HG03159 (cell line): ENCODE measurements around the gene ASPHD2.

Experiments used
- ATAC-seq: cut with Tn5 transposase; IDR thresholded peaks from one replicate; pipeline ENCODE4 v1.9.1; 2021; ENCODE audit warnings: mild to moderate bottlenecking, moderate library complexity; ENCODE audit not compliant: unreplicated experiment

ASPHD2 gene

DNA sequence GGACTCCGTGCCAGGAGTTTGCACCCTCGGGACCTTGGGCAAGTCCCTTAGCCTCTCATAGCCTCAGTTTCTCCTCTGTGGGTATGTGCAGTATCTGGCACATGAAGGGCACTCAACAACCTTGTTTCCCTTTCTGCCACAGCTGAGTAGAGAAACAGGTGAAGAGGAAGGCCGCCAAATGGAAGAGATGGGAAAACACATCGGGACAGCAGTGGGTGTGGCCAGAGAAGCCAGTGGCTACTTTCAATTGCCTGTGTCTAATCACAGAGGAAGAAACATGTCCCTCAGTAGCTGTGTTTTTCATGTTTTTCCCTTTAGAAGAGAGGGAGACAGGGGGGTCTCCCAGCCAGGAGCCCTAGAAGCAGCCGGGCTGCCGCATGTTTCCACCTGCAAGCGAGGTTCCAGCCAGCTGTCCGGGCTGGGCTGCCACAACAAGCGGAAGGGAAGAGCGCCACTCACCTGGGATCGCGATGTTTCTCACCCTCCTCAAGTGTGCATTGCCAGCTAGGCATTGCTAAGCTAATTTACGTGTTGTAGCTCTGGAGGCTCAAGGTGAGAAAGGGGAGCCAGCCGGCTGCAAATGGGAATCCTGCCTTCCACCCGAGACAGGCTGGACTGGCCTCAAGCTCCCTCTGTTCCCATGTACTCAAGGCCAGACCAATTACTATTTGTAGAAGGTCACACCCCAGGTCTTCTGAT, 16.7 kb downstream of the ASPHD2 start:
- no peak for ATAC-seq

DNA sequence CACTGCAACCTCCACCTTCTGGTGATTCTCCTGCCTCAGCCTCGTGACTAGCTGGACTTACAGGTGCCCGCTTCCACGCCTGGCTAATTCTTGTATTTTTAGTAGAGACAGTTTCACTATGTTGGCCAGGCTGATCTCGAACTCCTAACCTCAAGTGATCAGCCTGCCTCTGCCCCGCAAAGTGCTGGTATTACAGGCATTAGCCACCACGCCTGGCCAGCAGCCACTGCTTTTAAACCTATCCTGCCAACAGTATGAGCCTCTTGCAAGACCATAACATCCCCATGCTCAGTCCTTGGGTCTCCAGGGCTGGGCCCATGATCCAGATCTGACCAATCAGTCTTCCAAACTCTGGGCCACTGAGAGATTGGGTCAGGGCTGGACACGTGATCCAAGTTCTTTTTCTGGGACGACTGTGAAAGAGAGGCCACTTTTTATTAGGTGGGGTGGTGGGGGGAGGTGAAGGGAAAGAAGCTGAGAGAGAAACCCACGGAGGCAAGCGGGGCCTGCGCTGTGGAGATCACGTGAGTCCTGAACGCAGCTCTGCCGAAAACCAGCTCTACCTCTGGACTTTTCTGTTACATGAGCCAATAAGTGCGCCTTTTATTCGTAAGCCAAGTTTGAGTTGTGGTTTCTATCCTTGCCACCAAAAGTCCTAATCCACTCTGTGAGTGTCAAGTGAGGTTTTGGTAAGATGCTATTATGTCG, 17.9 kb downstream of the ASPHD2 start:
- ATAC-seq = no peak

DNA sequence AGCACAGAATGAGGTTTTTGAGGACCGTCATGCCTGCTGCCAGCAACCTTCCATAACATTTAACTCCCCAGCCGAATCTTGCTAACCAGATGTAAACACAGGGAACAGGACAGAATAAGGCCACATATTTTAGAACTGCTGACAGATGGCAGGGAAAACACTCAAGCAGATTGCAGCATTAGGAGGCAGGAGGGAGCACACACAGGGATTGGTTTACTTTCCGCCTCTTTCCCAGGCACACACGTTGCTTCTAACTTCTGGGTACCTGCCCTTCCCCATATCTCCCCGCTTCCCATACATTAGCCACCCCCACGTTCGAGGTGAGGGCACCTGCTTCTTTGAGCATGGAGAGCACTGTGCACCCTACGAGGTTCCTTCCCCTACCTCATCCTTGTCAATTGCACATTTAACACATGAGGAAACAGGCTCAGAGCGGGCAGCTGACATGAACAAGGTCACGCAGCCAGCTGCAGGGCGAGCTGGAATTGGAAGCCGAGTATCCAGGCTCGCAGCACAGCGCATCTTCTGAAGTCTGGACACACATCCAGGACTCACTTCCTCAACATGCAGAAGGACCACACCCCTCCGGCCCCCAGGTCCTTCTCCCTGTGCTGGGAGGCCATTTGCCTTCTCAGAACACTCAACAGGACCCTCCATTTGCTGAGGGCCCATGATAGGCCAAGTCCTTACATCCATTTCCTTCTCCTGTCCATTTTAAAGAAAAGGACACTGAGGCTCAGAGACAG, 18.7 kb downstream of the ASPHD2 start:
- ATAC-seq = no peak

DNA sequence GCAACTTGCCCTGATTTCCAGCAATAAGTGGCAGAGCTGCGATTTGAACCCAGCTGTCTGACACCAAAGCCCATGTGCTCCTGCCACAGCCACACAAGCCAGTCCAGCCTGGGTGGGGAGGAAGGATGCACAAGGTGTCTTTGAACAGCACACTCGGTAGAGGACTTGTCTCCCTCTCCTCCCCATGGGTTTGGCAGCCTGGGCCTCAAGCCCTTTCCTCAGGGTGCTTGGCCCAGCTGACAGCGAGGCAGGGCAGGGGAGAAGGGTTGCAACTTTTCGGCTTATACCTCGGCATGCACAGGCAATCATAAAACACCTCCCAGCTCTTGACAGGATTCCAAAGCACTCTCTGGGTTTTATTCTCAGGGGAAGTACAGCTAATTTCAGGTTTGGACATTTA, 19.3 kb downstream of the ASPHD2 start:
- no peak for ATAC-seq

DNA sequence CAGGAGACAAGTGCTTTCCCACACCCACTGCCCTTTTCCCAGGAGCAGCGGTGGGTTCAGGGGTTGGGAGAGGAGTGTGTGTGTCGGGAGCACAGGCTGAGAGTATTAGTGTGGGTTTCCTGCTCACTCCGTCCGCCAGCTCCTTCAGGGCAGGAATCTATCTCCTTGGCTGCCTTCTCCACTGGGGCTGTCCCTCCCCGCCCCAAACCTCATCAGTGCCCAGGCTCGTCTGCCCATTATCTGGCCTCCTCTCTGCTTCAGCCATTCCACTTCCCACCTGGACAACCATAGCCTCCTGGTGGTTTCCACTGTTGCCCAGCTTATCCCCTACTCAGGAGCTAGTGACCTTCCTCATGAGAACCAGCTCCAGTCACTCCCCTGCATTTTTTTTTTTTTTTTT, 19.9 kb downstream of the ASPHD2 start:
- ATAC-seq = no peak

DNA sequence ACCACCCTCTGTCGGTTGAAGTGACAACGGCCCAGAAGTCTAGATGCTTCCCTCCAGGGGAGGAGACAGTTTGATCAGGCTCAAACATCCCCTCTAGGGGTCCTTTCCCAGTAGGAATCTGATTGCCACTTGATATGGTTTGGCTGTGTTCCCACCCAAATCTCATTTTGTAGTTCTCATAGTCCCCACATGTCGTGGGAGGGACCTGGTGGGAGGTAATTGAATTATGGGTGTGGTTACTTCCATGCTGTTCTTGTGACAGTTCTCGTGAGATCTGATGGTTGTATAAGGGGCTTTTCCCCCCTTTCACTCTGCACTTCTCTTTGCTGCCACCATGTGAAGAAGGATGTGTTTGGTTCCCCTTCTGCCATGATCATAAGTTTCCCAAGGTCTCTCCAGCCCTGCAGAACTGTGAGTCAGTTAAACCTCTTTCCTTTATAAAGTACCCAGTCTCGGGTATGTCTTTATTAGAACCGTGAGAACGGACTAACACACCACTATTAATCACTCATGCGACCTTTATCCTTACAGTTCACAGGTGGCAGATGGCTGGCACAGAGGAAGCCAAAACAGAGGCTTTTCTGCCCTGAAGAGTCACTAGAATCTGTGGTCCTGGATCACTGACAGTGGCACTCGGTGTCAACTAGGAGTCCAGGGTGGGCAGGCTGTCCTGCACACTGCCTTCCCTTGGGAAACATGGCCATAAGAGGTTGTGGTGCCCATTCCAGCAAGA, 21.6 kb downstream of the ASPHD2 start:
- no peak for ATAC-seq

DNA sequence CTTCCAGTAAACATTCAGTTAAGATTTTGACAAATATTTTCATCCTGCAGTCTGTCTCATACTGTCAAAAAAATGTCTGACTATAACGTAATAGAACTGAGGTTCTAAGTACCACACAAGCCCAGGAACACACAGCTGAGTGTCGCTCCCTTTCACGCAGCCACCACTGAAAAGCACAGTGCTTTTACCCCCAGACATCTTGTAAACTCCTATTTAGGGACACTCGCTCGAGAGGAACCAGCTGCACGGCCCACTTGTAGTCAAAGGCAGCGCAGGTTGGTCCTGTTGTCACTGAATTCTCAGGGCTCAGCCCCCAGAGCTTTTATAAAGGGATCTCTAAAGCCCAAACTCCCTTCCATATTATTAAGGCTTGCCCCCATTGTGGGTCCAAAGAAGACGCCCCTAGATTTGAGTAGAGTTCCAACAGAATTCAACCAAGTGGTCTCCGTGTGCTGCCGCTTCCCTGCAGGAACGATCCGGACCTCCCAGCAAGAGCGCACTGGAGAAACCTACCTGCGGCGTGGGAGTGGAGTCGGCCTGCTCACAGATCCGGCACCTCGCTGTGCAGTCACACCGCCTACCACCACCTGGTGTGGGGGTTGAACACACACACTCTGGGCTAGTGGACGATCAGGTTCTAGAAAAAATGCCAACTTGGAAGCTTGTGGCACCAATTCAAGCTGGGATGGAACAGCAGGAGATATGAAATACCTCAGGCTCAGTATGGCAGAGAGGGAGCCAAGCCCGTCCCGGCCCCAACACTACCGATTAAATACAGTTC, 23.4 kb downstream of the ASPHD2 start:
- ATAC-seq = no peak

DNA sequence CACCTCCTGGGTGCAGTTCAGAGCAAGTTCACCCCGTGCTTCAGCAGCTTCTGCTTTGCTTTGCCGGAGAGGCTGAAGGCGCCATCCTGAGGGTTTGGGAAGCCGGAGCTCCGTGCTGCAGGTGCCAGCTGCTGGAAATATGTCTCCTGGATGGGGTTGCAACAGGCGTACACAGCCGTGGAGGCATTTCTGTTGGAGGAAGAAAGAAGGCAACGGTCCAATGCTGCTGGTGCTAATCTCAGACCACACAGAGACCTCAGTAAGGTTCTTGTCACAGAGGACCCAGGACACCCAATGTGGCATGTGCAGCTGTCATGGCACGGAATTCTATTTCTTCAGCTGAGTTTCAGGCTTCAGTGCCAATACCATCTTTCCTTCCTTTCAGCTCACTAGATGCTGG, 24.2 kb downstream of the ASPHD2 start:
- ATAC-seq = no peak

DNA sequence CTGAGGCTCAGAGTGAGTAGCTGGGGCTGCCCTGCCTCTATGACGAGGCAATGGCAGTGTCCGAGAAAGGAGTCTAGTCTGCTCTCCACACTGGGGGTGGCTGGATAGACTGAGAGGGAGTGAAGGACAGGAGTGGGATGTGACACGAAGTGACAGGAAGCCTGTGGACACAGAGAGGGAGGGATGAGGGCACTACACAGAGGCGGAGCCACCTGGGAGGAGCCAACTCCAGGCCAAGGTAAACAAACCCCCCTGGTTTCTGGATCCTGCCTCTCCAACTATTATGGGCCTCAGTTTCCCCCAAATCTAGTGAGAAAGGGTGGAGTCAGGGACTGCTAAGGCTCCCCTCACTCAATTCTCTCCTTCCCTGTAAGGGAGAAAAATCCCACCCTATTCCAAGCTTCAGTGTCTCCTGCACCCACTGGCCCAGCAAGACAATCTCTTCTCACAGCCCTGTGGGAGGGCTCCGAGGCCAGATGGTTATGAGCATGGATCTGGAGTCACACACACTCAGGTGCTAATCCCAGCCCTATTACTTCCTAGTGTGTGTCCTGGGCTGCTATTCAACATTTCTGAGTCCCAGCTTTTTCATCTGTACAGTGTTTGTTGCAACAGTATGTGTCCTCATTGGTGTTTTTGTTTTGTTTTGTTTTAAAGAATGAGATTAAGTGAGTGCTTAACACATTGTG, 24.9 kb downstream of the ASPHD2 start:
- no peak for ATAC-seq

DNA sequence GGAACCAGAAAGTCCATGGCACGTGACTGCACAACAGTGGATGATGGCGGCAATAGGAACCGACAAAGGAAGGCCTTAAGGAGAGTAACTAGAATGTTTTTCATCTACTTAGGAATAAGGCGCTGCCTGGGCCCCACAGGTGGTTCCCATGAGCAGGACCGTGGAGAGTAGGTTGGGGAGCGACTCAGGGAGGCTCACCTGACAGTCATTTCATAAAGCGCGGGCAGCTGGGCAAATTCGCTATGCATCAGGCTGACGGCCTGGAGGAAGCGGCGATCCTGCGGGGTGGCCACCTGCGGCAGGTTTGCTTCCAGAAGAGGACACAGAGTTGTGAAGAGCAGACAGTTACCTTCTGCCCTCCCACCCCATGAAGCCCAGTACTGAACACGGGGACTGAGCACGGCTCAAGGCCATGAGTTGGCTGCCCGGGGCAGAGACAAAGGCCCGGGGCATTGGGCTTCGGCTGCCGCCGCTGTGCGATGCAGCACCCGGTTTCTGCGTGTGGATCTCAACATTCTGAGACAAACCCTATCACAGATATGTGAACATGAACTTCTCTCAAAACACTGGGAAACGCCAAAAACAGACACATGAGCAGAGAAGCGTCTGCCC, 28.7 kb downstream of the ASPHD2 start:
- no peak for ATAC-seq

DNA sequence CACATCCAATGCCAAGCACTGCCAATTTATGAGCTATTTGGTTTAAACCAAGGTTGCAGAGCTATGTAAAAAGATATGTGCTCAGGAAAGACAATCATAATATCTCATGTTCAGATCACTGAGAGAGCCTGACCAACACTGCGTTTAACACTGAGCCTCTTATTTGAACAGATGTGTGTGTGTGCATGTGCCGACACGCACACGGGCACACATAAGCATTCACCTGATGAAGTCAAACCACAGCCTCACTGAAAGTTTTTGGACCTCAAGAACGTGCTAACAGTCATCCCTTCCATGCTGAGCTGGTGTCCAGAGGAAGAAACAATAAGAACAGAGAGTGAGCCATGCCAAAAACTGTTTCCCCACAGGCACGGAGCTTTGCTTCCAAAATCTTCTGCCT, 31.1 kb downstream of the ASPHD2 start:
- no peak for ATAC-seq

DNA sequence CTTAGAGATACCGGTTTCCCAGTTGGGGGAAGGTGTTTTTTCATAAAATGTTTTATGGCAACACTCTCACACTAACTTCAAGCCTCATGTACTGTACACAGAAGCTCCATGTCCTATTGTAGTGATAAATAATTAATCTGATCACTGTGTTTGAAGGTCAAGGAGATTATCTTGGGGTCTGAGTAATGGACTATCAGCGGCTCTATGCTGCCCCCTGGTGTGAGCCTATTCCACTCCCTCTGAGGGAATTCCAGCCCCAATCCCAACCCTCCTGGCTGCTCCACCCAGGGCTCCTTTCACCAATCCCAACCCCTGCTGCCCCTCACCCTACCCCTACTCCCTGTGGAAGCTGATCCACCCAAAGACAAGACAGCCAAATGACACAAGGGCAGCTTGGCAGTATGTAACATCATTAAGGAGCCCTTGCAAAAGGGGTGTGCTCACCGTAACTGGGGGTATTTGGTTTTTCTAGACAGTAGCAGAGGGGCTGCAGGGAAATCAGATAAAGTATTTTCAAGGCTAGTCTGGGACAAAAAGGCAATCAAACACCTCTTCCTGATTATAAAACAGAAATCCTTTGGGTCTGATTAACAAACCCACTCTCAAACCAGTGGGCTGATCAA, 32.2 kb downstream of the ASPHD2 start:
- ATAC-seq = no peak

DNA sequence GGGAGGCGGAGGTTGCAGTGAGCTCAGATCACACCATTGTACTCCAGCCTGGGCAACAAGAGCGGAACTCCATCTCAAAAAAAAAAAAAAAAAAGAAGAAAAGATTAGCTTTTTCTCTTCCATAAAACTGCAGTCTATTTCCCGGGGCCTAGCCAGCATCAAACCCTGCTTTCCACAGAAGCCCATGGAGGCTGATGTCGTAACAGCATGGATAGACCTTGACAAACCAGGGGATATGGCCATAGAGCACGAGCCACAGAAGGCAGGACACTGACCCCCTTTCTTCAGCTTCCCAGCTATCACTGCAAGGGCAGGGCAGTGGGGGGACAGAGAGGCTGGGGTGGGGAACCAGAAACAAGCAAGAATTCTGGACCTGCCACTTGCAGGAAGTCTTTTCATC, 33.0 kb downstream of the ASPHD2 start:
- ATAC-seq = no peak

DNA sequence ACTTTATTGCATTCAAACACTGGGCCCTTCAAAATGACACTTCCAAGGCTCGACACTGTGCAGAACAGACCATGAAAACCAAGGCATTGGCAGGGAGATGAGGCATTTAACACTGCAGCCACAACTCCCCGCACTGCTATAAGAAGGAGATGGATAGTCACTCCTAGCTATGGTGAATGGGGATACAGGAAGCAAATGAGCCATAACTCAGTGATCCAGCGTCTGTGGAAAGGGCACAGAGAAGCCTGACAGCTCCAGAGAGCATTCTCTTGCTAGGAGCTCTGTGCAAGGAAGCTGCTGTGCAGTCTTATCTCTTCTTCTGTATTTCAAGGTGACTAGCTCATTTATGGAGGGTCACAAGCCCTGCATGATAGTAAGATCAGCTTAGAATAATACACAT, 33.6 kb downstream of the ASPHD2 start:
- no peak for ATAC-seq

DNA sequence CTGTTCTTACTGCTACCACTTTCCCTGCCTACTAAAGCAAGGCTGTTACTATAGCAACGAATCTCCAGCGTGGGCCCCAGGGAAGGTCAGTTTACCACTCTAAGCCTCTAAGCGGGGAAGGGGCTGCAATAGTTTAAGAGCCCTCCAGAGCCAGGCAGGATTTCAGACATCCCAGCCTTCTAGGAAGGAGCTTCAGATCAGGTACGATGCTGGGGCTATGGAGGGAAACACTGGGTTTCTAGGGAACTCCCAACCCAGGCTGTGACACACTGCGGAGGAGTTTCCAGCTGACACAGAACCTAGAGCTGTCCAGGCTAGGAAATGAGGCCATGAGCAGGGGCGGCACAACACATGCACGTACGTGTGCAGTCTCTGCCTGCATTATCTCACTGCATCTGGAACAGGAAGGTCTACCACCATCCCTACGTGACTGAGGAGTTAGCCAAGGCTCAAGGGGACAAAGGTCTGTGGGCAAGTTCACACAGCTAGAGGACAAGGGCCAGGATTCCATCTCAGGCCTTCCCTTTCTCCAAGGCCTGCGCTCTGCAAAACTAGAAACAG, 34.1 kb downstream of the ASPHD2 start:
- ATAC-seq = no peak

DNA sequence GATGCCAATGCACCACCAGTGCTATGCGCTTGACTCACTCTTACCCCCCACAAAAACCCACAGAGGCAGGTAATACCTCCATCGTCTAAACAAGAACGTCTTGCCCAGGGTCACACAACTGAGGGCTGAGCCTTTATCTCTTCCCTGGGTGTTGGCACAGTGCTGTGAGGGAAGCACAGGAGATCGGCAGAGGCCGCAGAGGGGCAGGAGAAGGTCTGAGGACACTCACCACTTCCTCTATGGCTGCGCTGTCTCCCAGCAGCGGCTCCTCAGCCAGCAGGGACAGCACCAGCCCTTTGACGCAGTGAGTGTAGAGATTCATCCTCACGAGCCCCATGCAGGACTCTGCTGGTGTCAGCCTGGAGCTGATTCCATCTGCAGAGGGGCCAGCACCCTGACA, 34.6 kb downstream of the ASPHD2 start:
- no peak for ATAC-seq

DNA sequence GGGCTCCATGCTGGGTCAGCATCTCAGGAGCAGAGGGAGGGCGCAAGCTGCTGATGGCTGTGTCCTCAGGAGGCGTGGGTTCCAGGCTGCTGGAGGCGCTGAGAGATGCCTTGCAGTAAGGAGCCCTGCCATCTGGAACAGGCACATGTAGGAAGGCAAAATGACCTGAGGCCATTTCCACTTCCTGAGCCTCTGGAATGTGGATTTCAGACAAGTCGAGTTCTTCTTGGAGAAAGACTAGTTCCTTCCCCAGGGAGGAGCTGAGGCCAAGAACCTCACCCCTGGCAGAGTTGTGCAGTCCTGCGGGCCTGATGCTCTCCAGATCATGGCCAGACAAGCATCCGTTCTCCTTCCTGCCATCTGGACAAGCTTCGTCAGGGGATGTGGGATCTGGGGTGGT, 35.3 kb downstream of the ASPHD2 start:
- no peak for ATAC-seq

DNA sequence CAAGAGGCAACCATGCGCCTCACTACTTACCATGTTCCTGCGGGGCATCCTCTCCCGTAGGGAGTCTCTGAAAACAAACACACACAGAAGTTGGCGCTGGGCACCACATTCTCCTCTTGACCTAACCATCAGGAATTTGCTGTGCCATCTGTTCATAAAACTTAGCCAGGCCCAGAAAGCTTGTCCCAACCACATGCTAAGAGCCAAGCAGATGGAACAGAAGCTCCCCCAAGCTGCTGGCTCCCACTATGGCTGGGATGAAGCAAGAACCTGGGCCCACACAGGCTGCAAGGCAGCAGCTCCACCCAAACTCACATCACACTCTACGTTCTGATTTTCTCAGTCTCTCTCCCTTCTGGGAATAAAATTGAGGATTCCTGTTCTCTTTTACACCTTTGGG, 37.1 kb downstream of the ASPHD2 start:
- ATAC-seq = no peak

DNA sequence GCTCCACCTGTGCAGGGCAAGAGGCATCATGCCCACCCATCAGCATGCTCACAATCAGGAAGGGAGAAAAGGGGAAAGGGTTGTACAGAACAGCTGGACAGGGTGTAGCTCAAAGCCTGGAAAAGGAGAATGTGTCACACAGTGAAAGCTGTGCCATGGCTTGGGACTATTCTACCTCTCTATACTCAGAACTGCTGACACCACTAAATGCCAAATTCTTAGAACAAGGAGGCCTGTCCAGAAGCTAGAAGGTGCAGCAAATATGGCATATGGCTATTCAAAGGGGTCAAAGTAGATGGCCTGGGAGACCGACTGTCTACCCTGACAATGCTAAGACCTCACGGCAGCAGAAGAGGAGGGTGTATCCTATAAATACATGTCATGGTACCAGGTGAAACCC, 41.7 kb downstream of the ASPHD2 start:
- no peak for ATAC-seq
